Mesenteric fat pad (tissue), 1 donor: ENCODE results near the gene CADM1. TPM values are rescaled to one million over a fixed set of nuclear protein-coding genes. Genes with fewer than 3 reads are reported as not detected.

Experiments used
- DNase-seq: peaks from one replicate; pipeline ENCODE4 v3.0.0-alpha.2; 2020; ENCODE audit warnings: low spot score
- total RNA-seq: library from RNA; stranded (reverse); fragmentation: NEBNext Ultra II Directional; extraction: Animal tissue kit (Norgen Biotek cat#: 25700); gene quantifications from one replicate; pipeline ENCODE4 v1.2.1, GENCODE V29; 2021
- donor health status: DM: yes; HTN: yes; CAD: no.

CADM1 gene
- total RNA-seq, 1 donor from 2014 or later = 14.8 TPM

GRCh38 chr11:115255006-115255762, 249.0 kb downstream of the CADM1 start:
- no peak for DNase-seq

DNA sequence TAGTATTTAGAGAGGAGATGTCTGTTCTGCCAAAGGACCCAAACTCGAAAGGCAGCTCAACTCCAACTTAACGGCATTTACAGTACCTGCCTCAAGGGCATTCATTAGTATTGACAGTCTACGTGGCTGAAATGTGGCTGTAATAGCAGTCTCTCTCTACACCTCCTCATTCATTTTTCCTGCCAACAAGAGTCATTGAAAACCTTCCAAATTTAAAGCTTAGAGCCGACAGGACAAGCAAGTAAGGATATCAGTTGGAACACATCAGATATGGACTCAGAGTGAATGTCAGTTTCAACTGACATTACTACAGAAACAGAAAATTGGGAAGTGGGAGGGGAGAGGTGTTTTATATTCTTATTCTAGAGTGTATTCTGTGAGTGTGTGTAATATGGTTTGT, 253.1 kb downstream of the CADM1 start:
- no peak for DNase-seq

DNA sequence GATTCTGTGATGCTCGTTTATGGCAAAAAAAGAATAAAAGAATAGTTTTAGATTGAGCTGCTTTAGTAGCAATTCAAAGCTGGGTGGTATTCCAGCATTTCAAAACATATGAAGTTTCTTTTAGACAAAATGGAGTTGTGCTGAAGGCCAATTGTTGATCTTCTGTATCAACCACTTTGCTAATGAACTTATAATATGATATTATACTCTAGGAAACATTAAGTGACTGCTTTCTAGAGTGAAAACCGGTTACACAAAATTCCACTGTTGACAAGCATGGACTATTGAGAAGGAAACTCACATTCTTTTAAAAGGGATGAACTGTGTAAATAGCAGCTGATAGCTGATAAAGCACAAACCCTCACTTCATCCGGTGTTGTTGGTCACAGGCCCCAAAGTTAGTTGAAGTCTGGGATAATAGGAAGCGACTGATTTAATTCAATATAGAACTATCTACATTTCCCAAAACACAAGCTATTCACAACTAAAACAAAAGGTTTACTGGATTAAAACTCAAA, 255.1 kb downstream of the CADM1 start:
- no peak for DNase-seq

DNA sequence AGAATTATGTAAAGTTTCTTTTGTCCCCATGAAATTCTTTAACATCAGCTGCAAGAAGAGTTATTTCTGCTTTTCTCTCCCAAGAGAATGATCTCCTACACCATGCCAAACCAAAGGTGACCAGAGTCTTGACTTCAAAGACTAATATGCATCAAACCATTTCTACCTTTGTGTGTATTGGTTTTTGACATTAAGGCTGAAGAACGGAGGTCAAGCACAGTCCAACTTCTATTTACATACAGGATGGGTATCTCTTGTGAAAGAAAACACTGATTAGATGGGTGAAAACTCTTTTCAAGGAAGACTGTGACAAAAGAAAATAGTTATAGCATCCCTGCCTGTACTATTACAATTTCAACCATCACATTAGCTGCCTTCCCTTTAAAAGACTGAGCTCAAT, 256.3 kb downstream of the CADM1 start:
- DNase-seq = no peak

GRCh38 chr11:115247361-115247760, 256.9 kb downstream of the CADM1 start:
- no peak for DNase-seq

DNA sequence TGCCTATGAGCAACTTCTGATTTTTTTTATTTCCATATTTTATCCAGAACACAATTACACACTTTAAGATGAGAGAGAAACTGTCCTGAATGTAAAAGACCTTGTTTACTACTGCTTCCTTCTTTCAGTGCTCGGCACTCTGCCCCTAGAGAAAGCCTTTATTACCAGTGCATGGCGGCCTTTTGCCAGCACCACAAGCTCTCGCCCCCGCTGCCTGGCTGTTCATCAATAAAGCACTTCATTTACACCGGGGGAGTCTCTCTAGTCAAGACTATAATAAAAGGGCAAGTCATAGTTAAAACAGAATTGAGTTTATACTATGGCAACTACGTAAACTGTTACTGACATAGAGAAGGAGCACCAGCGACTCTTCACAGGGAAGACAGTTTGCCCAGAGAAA, 259.5 kb downstream of the CADM1 start:
- no peak for DNase-seq

- no peak for DNase-seq
These were observed 259.9 kb downstream of the CADM1 start for GRCh38 chr11:115244296-115244695.

GRCh38 chr11:115242982-115243381, 261.2 kb downstream of the CADM1 start:
- no peak for DNase-seq

- no peak for DNase-seq
These were observed 262.3 kb downstream of the CADM1 start for GRCh38 chr11:115241899-115242298.

DNA sequence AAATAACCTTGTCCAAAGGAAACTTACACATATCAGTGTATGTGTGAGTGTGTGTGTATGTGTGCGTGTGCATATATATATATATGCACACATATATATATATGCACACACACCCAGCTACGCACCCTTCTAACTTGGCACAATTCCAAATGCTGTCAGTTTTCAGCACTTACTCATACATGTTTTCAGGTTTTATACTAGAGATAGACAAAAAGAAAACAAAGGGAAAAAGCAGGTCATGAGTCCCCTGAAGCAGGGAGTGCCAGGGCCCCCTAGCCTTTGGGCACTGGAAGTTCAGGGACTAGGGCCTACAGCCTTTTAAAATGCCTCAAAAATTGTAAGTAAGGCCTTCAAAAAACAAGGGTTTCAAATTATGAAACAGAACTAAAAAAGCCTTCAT, 265.4 kb downstream of the CADM1 start:
- DNase-seq = no peak

DNA sequence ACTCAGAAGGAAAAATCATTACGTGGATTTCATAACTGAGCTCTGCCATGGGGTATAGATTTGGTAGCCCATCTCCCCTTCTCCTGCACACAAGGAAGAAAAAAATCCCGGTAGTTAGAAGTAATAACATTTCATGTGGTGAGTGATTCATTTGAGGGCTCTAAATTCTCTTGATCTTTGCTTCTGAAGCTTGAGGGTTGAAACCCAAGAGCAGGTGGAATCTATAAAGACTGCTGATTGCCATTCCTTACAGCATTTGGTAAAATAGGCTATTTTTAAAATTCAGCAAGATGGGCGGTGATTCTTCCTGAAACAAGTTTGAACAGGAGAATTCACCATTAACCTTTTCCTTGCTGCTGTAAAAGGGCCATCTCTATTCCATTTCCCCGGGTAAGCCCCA, 266.1 kb downstream of the CADM1 start:
- DNase-seq = no peak

GRCh38 chr11:115237578-115237977, 266.6 kb downstream of the CADM1 start:
- DNase-seq = no peak

DNA sequence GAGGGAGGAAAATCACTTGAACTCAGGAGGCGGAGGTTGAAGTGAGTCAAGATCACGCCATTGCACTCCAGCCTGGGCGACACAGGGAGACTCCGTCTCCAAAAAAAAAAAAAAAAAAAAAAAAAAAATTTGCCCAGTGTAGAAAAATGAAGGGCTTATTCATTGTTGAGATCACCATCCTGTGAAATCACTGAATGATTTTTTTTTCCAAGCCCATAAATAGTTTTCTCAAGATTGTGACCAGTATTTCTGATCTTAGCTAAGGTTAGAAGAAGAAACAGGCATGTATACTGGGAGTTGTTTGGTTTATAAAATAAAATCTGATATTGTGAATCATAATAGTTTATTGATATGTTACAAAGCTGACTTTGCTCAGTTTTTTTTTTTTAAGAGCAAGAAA, 269.4 kb downstream of the CADM1 start:
- DNase-seq = no peak

DNA sequence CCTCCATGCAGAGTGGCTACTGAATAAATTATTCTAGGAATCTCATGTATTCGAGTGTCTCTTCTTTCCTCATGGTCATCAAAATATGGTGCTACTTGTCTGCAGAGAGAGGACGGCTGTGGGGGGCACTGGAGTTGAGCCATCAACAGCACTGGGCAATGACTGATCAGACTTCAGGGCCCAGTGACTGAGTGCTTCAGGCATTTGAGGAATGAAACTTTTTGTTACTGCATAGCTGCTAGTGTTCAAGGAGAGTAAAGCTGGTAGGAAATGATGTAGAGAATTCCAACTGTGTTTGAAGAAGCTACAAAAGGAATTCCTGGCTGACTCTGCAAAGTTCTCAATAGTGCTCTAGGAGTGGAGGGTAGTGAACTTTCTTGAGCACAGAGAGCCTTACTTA, 277.7 kb downstream of the CADM1 start:
- DNase-seq = no peak

DNA sequence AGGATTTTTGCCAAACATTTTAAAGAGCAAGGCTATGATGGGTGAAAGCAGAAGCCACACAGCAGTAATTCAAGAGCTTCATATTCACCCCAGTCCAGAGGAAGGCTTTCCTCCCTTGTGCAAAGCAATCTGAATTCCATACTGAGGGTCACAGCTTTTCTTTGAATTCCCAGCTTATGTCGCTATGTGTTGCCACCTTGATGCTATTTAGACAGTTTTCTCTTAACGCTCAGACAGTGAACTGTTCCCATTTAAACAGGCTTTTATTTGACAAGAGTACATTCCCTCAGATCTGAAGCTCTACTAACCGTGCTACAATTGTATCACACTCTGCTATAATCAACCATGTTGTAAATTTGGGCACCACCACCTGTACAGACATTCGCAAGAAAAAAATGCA, 279.7 kb downstream of the CADM1 start:
- no peak for DNase-seq

DNA sequence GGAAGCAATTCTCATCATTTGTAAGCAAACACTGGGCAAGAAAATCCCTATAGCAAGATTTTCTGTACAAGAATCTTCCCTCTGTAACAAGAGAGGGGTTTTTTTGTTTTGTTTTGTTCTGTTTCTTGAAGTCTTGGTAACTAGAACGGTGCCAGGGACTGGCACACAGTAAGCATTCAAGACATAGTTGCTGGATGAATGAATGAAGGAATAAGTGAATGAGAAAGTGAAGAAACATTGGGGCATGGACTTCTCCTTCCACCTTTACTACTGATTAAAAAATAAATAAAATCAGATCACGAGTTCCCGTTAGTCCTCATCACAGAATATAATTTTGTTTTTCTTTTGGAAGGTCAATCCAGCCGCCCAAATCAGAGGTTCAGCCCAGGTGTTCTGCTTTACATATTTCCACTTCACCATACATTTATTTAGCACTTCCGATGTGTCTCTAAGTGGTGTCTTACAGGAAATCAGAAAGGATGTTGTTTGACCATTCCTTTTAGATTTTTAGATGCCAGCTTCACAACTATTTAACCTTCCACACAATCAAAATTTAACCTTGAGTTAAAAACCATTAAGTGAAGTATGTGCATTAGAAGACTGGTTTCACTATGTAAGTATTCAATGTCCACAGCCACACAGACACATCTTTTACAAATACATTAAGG, 281.2 kb downstream of the CADM1 start:
- no peak for DNase-seq

DNA sequence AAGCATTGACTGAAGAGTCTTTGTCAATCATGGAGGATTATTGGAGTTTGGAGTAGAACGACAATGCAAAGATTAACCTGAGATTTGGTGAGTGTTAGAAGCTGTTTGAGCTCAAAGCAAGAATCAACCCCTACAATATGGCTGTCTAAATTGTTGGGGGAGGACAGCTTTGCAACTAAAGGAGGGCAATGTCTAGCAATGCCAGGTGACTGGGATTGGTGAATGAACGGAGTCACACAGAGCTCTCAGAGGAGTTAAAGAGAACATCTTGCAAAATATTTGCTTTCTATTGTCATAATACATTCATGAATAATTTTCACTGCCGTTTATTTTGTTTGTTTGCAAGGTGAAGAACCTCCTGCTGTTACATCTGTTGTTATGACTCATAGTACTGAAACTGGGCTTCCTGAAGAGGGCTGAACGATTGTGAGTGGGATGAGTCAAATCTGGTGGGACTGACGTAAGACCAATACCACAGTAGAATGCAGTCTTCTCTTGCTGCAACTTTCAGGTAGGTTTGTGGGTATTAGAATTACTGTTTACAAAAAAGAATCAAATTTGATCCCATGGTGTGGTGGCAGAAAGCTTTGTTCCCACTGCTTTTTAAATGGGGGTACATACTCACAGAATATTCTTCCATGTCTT, 281.9 kb downstream of the CADM1 start:
- no peak for DNase-seq

DNA sequence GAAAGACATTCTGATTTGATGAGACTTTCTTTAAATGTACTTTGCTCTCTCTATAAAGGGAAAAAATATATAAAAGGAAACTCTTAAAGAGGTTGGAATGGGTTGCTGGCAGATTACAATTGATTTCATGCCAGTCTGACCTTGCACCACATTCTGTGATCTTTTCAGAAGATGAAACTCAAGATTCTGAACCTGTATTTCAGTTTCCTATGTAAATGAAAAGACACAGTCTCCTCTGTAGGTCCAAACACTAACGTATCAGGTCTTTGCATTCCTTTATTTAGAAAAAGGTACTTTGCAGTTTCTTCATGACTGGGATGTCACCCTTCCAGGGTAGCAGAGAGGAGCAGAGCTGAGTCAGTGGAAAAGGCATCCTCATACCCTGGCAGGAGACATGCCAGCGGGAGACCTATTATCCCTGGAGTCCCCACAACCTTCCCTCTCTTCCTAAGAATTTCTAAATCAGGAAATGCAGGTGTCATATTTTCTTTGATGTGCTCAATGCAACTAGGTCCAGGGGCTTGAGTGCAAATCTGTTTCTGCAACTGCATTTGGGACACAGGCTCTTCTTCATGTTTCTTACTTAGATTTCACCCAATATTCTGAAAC, 282.6 kb downstream of the CADM1 start:
- no peak for DNase-seq

DNA sequence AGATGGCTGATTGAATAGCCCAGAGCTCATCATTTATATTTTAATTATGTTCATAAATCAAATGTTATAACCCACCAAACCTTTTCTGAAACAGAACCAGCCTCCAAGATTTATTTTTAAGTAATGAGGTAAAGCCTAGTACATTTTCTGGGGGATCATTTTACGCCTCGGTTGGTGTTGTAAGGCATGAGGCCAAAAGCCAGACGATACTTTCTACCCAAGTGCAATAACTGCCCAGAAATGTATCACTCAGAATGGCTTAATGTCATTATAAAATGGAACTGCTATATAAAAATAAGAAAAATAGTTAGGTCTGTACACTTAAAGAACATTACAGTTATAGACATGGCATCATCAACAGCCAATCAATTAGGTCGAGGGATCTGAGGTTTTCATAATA, 283.3 kb downstream of the CADM1 start:
- DNase-seq = no peak

DNA sequence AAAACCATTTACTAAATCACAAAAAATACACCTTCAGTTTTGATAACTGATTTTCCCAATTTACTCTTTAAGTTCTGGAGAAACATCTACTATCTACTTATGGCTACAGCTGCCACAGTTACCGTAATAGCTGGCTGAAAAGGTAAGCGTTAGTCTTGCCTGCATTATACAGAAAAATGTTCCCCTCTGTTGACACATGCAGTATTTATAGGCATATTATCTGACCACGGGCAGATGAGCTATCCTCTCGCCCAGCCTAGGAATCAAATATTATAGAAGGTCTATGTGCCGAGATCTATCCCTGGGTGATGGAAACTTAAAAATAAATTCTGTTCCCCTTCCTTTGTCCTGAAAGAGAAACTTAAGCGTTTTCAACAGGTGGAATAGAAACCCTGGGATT, 283.8 kb downstream of the CADM1 start:
- DNase-seq = no peak

DNA sequence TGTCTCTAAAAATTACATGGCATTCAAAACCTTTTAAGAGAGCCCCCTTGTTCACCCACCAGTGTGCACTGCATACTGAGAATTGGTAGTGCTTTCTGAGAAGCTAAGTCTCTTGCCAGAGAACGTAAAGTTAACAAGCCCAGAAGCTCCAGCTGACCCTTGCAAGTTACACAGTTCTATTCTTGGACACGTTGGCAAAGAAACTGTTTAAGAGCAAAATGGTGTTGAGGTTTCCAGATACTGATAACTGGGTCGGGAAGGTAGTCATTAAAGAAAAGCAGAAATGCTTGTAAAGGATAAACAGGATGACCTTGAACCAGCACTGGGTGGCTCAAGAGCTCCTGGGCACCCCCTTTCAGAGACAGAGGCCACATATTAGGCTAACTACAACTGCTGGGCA, 284.8 kb downstream of the CADM1 start:
- DNase-seq = no peak

DNA sequence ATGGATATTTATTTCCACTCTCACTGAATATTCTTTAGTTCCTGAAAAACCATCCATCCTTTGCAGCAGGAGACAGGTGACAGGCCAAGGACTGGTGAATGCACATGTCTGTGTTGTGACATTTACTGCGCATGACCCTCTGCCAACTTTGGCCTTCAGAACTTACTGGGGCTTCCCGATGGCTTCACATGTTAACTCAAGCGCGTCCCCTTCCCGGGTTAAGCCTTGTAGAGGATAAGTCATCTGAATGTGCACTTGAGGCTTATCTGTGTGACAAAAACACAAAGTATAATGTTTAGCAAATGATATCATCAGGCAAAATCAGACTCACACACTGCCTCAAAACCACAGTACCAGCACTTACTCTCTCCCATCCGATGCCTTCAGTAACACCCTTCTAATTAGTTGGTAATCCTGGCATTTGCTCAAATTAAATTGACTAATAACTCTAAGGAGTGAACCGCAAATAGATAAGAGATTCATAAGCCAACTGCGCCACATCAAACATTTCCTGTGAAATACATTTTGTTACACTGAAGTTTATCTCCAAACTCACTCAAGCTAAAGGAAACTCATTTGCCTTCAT, 286.4 kb downstream of the CADM1 start:
- DNase-seq = no peak
